NB4 (cell line): Measurements from ENCODE around the gene SLC38A11.

Experiments
- MYC ChIP-seq: IDR thresholded peaks from 2 replicates; pipeline ENCODE4 v1.6.1; 2011; ENCODE audit warnings: low read depth, low read length
- POLR2A ChIP-seq: IDR thresholded peaks from 2 replicates; pipeline ENCODE4 v1.6.1; 2011; ENCODE audit warnings: mild to moderate bottlenecking; ENCODE audit not compliant: insufficient read length; ENCODE audit errors: extremely low read depth
- TF ChIP-seq, protein P1 (sequence below): IDR thresholded peaks from 2 replicates; pipeline ENCODE4 v1.6.1; 2011; ENCODE audit warnings: low read depth, low read length
- TF ChIP-seq, protein P2 (sequence below): IDR thresholded peaks from one replicate; pipeline ENCODE4 v1.5.1; 2012; ENCODE audit warnings: low read depth, low read length

DNA sequence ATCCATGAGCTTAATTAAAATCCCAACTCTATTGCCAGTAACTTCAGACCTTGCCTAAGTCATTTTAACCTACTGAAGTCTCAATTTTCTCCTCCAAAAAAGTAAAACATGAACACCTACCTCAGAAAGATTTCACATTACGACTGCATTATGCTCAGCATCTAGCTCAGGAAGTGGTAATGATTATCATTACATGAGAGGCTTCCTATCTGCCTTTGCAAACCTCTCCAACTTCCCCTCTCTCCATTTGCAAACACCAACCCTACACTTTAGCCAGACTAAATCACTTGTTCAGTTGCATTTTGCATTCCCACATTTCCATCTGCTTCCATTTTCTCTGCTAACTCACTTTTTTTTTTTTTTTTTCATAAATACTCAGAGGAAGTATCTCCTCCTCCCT is 6.8 kb downstream of the SLC38A11 start:
- TF ChIP-seq, protein P1, sequence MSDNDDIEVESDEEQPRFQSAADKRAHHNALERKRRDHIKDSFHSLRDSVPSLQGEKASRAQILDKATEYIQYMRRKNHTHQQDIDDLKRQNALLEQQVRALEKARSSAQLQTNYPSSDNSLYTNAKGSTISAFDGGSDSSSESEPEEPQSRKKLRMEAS, result no peak
- TF ChIP-seq, protein P2, sequence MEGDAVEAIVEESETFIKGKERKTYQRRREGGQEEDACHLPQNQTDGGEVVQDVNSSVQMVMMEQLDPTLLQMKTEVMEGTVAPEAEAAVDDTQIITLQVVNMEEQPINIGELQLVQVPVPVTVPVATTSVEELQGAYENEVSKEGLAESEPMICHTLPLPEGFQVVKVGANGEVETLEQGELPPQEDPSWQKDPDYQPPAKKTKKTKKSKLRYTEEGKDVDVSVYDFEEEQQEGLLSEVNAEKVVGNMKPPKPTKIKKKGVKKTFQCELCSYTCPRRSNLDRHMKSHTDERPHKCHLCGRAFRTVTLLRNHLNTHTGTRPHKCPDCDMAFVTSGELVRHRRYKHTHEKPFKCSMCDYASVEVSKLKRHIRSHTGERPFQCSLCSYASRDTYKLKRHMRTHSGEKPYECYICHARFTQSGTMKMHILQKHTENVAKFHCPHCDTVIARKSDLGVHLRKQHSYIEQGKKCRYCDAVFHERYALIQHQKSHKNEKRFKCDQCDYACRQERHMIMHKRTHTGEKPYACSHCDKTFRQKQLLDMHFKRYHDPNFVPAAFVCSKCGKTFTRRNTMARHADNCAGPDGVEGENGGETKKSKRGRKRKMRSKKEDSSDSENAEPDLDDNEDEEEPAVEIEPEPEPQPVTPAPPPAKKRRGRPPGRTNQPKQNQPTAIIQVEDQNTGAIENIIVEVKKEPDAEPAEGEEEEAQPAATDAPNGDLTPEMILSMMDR, result no peak
- TF ChIP-seq POLR2A (no peak), MYC (no peak)
